Immature natural killer cell (primary cell): ENCODE data around the gene PPIL6. TPM values are rescaled to one million over a fixed set of nuclear protein-coding genes. Genes with fewer than 3 reads are reported as not detected.
A peak's percentile ranks its signal among the peaks of the same experiment; 100 is the strongest.

Experiments
- DNase-seq, 3 donors: peaks; one replicate each; pipeline ENCODE4 v3.0.0; 2022; ENCODE audit warnings: mixed read lengths in 1 of 3
- H3K27ac Mint-ChIP-seq, 6 donors: one replicate each; pipeline ENCODE4 v1.8.0; 2020; ENCODE audit warnings: mixed read lengths in 6 of 6, mild to moderate bottlenecking in 5 of 6, inconsistent platforms in 4 of 6, moderate library complexity in 3 of 6
- H3K27me3 Mint-ChIP-seq, 3 donors: one replicate each; pipeline ENCODE4 v1.8.0; 2020 to 2021; ENCODE audit warnings: low read depth in 3 of 3, mild to moderate bottlenecking in 3 of 3, mixed read lengths in 3 of 3, moderate library complexity in 3 of 3, inconsistent platforms in 1 of 3
- H3K36me3 Mint-ChIP-seq, 3 donors: one replicate each; pipeline ENCODE4 v1.8.0; 2020; ENCODE audit warnings: mixed read lengths in 3 of 3, inconsistent platforms in 2 of 3, mild to moderate bottlenecking in 2 of 3
- H3K4me1 Mint-ChIP-seq, 2 donors: one replicate each; pipeline ENCODE4 v1.8.0; 2020; ENCODE audit warnings: inconsistent platforms in 2 of 2, mild to moderate bottlenecking in 2 of 2, mixed read lengths in 2 of 2, moderate library complexity in 1 of 2
- H3K4me3 Mint-ChIP-seq, 5 donors: one replicate each; pipeline ENCODE4 v1.8.0; 2020; ENCODE audit warnings: mild to moderate bottlenecking in 5 of 5, mixed read lengths in 5 of 5, inconsistent platforms in 3 of 5, moderate library complexity in 3 of 5
- H3K9me3 Mint-ChIP-seq, 6 donors: one replicate each; pipeline ENCODE4 v1.8.0; 2020; ENCODE audit warnings: mild to moderate bottlenecking in 6 of 6, mixed read lengths in 6 of 6, inconsistent platforms in 4 of 6, moderate library complexity in 3 of 6
- polyA plus RNA-seq, 3 donors: library from polyadenylated mRNA; unstranded; fragments of 300-500 nt; fragmentation: Illumina TruSeq; gene quantifications; one replicate each; pipeline ENCODE4 v1.2.3, GENCODE V29; 2021

The PPIL6 gene
- polyA plus RNA-seq, 3 donors from 2014 or later, result 0.15 to 1.0 (median 0.44) TPM

DNA sequence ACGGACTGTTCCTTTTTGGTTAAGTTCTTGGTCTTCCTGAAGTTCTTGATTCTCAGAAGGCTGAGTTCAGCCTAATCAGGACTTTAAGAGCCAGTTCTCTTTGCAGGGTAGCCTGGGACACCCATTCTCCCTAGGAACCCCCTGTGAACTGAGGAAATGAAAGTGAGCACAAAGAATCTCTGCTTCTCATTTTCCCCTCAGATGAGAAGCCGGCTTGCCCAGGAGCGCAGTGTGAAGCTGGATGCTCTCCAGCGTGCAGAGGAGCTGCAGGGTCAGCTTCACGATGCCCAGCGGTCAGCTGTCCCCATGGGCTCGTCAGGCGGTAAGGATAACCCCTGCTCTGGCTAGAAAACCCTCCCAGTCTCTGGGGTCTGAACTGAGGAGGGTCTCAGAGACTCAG is 92.2 kb downstream of the PPIL6 start:
- H3K36me3 Mint-ChIP-seq, result peaks cover 8 to 26% (median 18%) of the 10 kb centered on the region in 3 donors
- no peak overlapping the region for H3K27ac Mint-ChIP-seq
- H3K27me3 Mint-ChIP-seq, result peaks cover 0 to 3% (median 2%) of the 10 kb centered on the region in 3 donors
- DNase-seq, result no peak
- H3K4me3 Mint-ChIP-seq, result no peak overlapping the region
- H3K9me3 Mint-ChIP-seq, result no peaks in the 10 kb centered on the region
- peaks cover 17 to 31% of the 10 kb centered on the region in 2 donors for H3K4me1 Mint-ChIP-seq

DNA sequence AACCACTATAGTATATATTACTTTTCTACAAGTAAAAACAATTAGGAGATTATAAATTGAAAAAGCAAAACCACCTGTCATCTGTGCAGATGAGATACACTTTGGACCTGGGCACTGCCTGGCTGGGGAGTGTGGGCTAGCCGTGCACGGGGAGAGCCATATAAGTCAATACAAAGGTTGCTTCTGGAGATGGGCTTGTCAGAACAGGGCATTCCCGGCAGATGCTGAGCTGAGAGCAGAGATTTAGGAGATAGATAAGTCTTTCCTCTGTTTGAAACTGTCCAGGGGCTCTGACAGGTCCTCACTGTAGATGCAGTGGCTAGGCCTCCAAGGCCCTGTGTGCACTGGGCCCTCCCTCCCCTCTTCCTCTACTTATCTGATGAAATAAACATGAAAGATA is 92.6 kb downstream of the PPIL6 start:
- DNase-seq, result no peak
- Mint-ChIP-seq H3K9me3 (no peaks in the 10 kb centered on the region), H3K27me3 (peaks cover 0 to 3% (median 0%) of the 10 kb centered on the region in 3 donors), H3K4me1 (peaks cover 15 to 26% of the 10 kb centered on the region in 2 donors), H3K36me3 (peaks cover 8 to 21% (median 14%) of the 10 kb centered on the region in 3 donors), H3K27ac (no peak overlapping the region), H3K4me3 (no peak overlapping the region)

DNA sequence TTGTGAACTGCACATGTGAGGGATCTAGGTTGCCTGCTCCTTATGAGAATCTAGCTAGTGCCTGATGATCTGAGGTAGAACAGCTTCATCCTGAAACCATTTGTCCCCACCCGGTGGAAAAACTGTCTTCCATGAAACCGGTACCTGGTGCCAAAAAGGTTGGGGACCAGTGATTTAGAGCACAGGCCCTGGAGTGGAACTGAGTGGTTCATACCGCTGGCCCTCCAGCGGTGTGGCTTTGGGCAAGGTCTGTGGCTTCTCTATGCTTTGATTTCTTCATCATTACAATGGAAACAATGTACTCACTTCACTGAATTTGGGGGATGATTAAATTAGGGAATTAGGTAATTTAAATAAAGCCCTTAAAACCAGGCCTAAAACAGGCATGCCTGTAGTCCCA is 94.4 kb downstream of the PPIL6 start:
- H3K27ac Mint-ChIP-seq, result no peak overlapping the region
- DNase-seq, result no peak
- peaks cover 6 to 8% of the 10 kb centered on the region in 2 donors for H3K4me1 Mint-ChIP-seq
- H3K27me3 Mint-ChIP-seq, result no peaks in the 10 kb centered on the region
- H3K4me3 Mint-ChIP-seq, result no peak overlapping the region
- no peaks in the 10 kb centered on the region for H3K9me3 Mint-ChIP-seq
- H3K36me3 Mint-ChIP-seq, result peaks cover 7 to 11% (median 9%) of the 10 kb centered on the region in 3 donors

DNA sequence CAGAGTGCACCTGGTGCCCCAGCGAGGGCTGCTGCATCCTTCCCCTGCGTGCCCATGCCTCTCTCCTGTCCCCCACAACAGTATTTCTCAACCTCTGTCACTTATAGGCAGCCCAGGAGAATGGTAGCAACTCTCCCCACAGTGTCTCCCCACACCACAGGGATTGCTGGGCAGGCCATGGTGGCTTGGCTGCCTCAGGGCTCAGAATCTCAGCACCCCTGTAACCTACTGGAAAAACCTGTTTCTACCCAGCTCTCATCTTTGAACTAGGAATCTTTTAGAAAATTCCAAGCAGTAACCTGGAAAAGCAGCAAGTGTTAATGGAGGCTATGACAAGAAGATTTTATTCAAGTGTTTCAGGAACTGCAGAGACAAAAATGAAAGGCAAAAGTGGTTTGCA is 96.2 kb downstream of the PPIL6 start:
- H3K36me3 Mint-ChIP-seq, result peaks cover 4 to 16% (median 7%) of the 10 kb centered on the region in 3 donors
- no peak overlapping the region for H3K27ac Mint-ChIP-seq
- no peak for DNase-seq
- H3K4me3 Mint-ChIP-seq, result no peak overlapping the region
- peaks cover 15 to 16% of the 10 kb centered on the region in 2 donors for H3K4me1 Mint-ChIP-seq
- H3K27me3 Mint-ChIP-seq, result no peaks in the 10 kb centered on the region
- H3K9me3 Mint-ChIP-seq, result no peaks in the 10 kb centered on the region

DNA sequence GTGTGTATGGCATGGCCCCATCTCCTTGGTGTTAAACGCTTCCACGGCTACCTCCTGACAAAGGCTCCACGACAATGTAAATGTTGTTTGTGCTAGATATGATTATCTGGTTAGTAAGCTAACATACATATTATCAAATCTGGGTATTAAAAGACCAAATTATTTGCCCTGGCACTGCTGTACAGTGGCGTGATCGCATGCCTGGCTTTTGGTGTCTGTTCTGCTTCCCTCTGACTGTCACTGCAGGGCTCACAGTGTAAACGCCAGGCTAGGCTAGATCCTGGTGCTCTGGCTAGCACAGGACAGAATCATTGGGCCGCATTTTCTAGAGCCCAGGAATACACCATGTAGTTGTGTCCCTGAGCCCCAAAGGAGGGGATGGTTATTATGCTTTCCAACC is 96.9 kb downstream of the PPIL6 start:
- Mint-ChIP-seq H3K27ac (no peak overlapping the region), H3K36me3 (peaks cover 4 to 16% (median 7%) of the 10 kb centered on the region in 3 donors), H3K4me1 (peaks cover 14 to 15% of the 10 kb centered on the region in 2 donors), H3K4me3 (no peak overlapping the region), H3K27me3 (no peaks in the 10 kb centered on the region), H3K9me3 (no peaks in the 10 kb centered on the region)
- no peak for DNase-seq

DNA sequence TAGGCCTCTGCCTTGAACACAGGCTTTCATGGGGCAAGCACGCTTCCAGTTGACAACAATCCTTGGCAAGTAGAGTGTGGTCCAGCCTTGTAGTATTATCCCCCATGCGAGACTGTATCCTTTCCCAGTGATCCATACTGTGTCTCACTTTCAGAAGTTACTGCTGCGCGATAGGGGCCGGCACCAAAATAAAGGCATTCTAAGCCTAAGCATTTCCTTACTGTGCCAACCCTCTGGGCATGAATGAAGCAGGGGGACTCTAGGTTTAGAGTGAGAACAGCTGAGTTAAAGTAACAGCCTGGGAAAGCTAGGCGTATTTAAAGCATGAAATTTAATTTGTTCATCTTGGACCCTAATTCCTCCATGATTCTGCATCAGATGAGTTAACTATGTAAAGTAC is 97.5 kb downstream of the PPIL6 start:
- H3K27ac Mint-ChIP-seq, result no peak overlapping the region

DNA sequence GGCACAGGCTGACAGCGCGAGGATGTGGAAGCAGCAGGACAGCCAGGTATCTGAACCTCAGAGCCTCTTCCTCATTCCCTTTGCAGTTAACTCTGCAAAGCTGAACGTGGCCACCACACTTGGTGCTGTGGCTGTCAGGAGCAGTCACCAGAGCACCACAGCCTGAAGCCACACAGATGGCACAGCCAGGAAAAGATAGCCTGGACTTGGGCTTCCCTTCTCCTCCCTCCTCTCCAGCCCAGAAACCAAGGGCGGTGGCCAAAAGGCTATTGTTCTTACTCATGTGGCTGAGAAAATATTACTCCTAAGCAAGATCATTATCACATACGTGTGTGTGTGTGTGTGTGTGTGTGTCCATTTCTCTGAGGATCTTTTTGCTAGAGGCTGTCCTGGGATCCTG is 97.9 kb downstream of the PPIL6 start:
- peaks cover 4 to 21% (median 9%) of the 10 kb centered on the region in 3 donors for H3K36me3 Mint-ChIP-seq
- H3K27ac Mint-ChIP-seq, result no peak overlapping the region
- H3K9me3 Mint-ChIP-seq, result no peaks in the 10 kb centered on the region
- H3K27me3 Mint-ChIP-seq, result no peaks in the 10 kb centered on the region
- no peak for DNase-seq
- no peak overlapping the region for H3K4me3 Mint-ChIP-seq
- H3K4me1 Mint-ChIP-seq, result peaks cover 14 to 15% of the 10 kb centered on the region in 2 donors

More for the DNA sequence above, 97.5 kb downstream of the PPIL6 start:
- H3K9me3 Mint-ChIP-seq, result no peaks in the 10 kb centered on the region
- no peaks in the 10 kb centered on the region for H3K27me3 Mint-ChIP-seq
- no peak for DNase-seq
- no peak overlapping the region for H3K4me3 Mint-ChIP-seq
- peaks cover 14 to 15% of the 10 kb centered on the region in 2 donors for H3K4me1 Mint-ChIP-seq
- H3K36me3 Mint-ChIP-seq, result peaks cover 4 to 21% (median 7%) of the 10 kb centered on the region in 3 donors

DNA sequence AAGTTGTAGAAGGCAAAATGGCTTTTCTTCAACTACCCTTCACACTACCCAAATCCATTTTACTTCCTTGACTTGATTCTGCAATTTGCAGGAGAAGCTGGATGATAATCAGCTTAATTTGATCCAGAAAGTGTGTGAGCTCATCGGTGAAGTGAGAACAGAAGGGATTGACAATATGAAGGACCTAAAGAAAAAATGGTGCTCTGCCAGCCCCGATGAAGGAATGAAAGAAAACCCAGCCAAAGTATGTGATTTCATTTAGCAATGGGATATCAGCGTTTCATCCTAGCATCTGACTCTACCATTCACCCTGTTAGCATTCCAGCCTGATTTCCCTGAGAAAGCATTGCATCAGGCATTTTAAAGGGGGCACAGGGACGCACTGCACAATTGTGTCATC is 99.6 kb downstream of the PPIL6 start:
- no peak for DNase-seq
- peak overlapping the region in 4 of 6 donors; percentile 10 to 40 (median 26) for H3K27ac Mint-ChIP-seq
- no peaks in the 10 kb centered on the region for H3K9me3 Mint-ChIP-seq
- no peak overlapping the region for H3K4me3 Mint-ChIP-seq
- H3K36me3 Mint-ChIP-seq, result peaks cover 4 to 25% (median 11%) of the 10 kb centered on the region in 3 donors
- H3K27me3 Mint-ChIP-seq, result peaks cover 0 to 2% (median 0%) of the 10 kb centered on the region in 3 donors
- H3K4me1 Mint-ChIP-seq, result peaks cover 14 to 15% of the 10 kb centered on the region in 2 donors

Other genes with a start within 250 kb of the PPIL6 start
- 100 to 1,000 TPM; 433 to 825 (median 521) TPM for gene CD164, start 58.2 kb downstream of the PPIL6 start, polyA plus RNA-seq
- 10 to 100 TPM; 10.2 to 19.0 (median 13.2) TPM for gene SMPD2, start 96 bp upstream of the PPIL6 start, polyA plus RNA-seq
- gene MICAL1, start 15.1 kb upstream of the PPIL6 start, polyA plus RNA-seq, result 10 to 100 TPM in 1 of 3 donors, 1 to 10 TPM in 2; 7.5 to 13.4 (median 9.5) TPM
- 1 to 10 TPM; 3.1 to 6.6 (median 4.1) TPM for gene ZBTB24, start 42.6 kb upstream of the PPIL6 start, polyA plus RNA-seq